C4-2B (cell line): Measurements from ENCODE around the gene PRDM1.

ENCODE experiments used
- CTCF ChIP-seq: fragments of 450-650 bp; conservative IDR thresholded peaks from 2 replicates; pipeline ENCODE4 v1.5.1; 2017; ENCODE audit warnings: mild to moderate bottlenecking
- ZFX ChIP-seq: fragments of 450-650 bp; IDR thresholded peaks from 2 replicates; pipeline ENCODE4 v1.6.1; 2017

GRCh38 chr6:106066989-106067388 lies 19.1 kb upstream of the PRDM1 start:
- TF ChIP-seq CTCF, result no peak
- TF ChIP-seq ZFX, result no peak
